B cell (primary cell): ENCODE results near the gene DPH3. TPM values are rescaled to one million over a fixed set of nuclear protein-coding genes. Genes with fewer than 3 reads are reported as not detected.

Experiments used
- ATAC-seq: fragments of 200-7000 bp; cut with Tn5 transposase; one replicate; pipeline ENCODE4 v1.10.0; 2021; ENCODE audit warnings: low read depth, mild to moderate bottlenecking, moderate number of reproducible peaks, moderate library complexity
- CTCF ChIA-PET: fragments of 350-600 bp; sonication (Branson Sonifier 250); formaldehyde crosslinking; loops from one replicate; lab custom pipeline; 2021; ENCODE audit warnings: antibody characterized with exemption, inconsistent platforms; lab: Charles Lee
- POLR2A ChIA-PET: fragments of 350-600 bp; sonication (Branson Sonifier 250); formaldehyde crosslinking; loops from one replicate; lab custom pipeline; 2021; ENCODE audit warnings: antibody characterized with exemption; lab: Charles Lee
- DNase-seq: peaks from one replicate; pipeline ENCODE4 v3.0.0; 2013
- H2AFZ ChIP-seq: 2 replicates; pipeline ENCODE4 v1.6.1; 2012; ENCODE audit warnings: mild to moderate bottlenecking, low read depth, low read length; ENCODE audit not compliant: insufficient read depth, poor library complexity, severe bottlenecking
- H3K27ac ChIP-seq, 2 donors: 1 replicate in 1 of 2; 2 replicates in 1 of 2; pipeline ENCODE4 v1.5.1; 2012 to 2013; ENCODE audit warnings: low read length in 2 of 2, mild to moderate bottlenecking in 2 of 2, moderate library complexity in 1 of 2
- H3K27me3 ChIP-seq, 4 experiments: fragments of 200-600 bp in 1 of 4; sonication (generic) in 1 of 4; replicated peaks in 1 of 4; 1 replicate in 2 of 4; 2 replicates in 2 of 4; pipeline versions ENCODE4 v1.6.1 to v1.7.0; 2013 to 2016; ENCODE audit warnings: low read length in 3 of 4, mild to moderate bottlenecking in 2 of 4, mixed read lengths in 1 of 4, moderate library complexity in 1 of 4; ENCODE audit not compliant: insufficient read depth in 4 of 4, control insufficient read depth in 3 of 4; ENCODE audit errors: control extremely low read depth in 1 of 4
- H3K36me3 ChIP-seq, 2 experiments: replicated peaks in 1 of 2; 1 replicate in 1 of 2; 2 replicates in 1 of 2; pipeline versions ENCODE4 v1.6.1 to v1.7.1; 2013; ENCODE audit warnings: low read length in 1 of 2; ENCODE audit not compliant: insufficient read depth in 2 of 2, control insufficient read depth in 1 of 2; ENCODE audit errors: control extremely low read depth in 1 of 2, extremely low read depth in 1 of 2
- H3K4me1 ChIP-seq, 2 donors: fragments of 200-600 bp in 1 of 2; sonication (generic) in 1 of 2; 1 replicate in 1 of 2; 2 replicates in 1 of 2; pipeline versions ENCODE4 v1.5.1 to v1.6.1; 2013 to 2017; ENCODE audit warnings: low read length in 2 of 2; ENCODE audit not compliant: control insufficient read depth in 2 of 2, insufficient read depth in 2 of 2
- H3K4me2 ChIP-seq: replicated peaks from 2 replicates; pipeline ENCODE3; 2012; ENCODE audit warnings: mild to moderate bottlenecking, low read depth, low read length; ENCODE audit not compliant: poor library complexity, severe bottlenecking
- H3K4me3 ChIP-seq, 5 experiments: fragments of 200-600 bp in 1 of 5; sonication (generic) in 1 of 5; 1 replicate in 3 of 5; 2 replicates in 2 of 5; pipeline versions ENCODE4 v1.5.1 to v1.7.0; 2011 to 2016; ENCODE audit warnings: low read length in 4 of 5, mild to moderate bottlenecking in 4 of 5, low read depth in 2 of 5, control low read depth in 1 of 5, moderate library complexity in 1 of 5; ENCODE audit not compliant: insufficient read depth in 1 of 5; ENCODE audit errors: control extremely low read depth in 1 of 5, extremely low read depth in 1 of 5
- H3K79me2 ChIP-seq: fragments of 200-600 bp; sonication (generic); one replicate; pipeline ENCODE4 v1.6.0; 2016; ENCODE audit warnings: low read length; ENCODE audit not compliant: control insufficient read depth, insufficient read depth
- H3K9ac ChIP-seq: fragments of 200-600 bp; sonication (generic); 2 replicates; pipeline ENCODE4 v1.6.1; 2017; ENCODE audit warnings: mild to moderate bottlenecking, low read length, moderate library complexity
- H3K9me3 ChIP-seq, 3 donors: one replicate each; pipeline versions ENCODE4 v1.6.1 to v1.7.1; 2013; ENCODE audit warnings: low read length in 2 of 3; ENCODE audit not compliant: control insufficient read depth in 2 of 3, insufficient read depth in 1 of 3; ENCODE audit errors: control extremely low read depth in 1 of 3
- H4K20me1 ChIP-seq: 2 replicates; pipeline ENCODE4 v1.6.0; 2012; ENCODE audit warnings: mild to moderate bottlenecking, low read length; ENCODE audit not compliant: insufficient read depth, control insufficient read depth, poor library complexity, severe bottlenecking
- H3K27ac Mint-ChIP-seq: one replicate; pipeline ENCODE4 v1.8.0; 2021; ENCODE audit warnings: mixed read lengths
- H3K27me3 Mint-ChIP-seq: one replicate; pipeline ENCODE4 v1.8.0; 2021; ENCODE audit warnings: mixed read lengths
- H3K4me1 Mint-ChIP-seq: one replicate; pipeline ENCODE4 v1.8.0; 2021; ENCODE audit warnings: mixed read lengths
- H3K4me3 Mint-ChIP-seq: one replicate; pipeline ENCODE4 v1.8.0; 2021; ENCODE audit warnings: mixed read lengths
- H3K9me3 Mint-ChIP-seq: one replicate; pipeline ENCODE4 v1.8.0; 2022; ENCODE audit warnings: mixed read lengths; ENCODE audit not compliant: insufficient read depth
- EZH2 ChIP-seq: IDR thresholded peaks from 2 replicates; pipeline ENCODE4 v1.6.1; 2012; ENCODE audit warnings: borderline replicate concordance, low read depth, mild to moderate bottlenecking, moderate library complexity, low read length; ENCODE audit not compliant: insufficient read depth, poor library complexity, severe bottlenecking
- WGBS: methylation state at CpG from one replicate; pipeline ENCODE4 v1.1.5; 2013; ENCODE audit warnings: missing lambda C conversion rate; ENCODE audit not compliant: insufficient coverage; 5-methylcytosine and 5-hydroxymethylcytosine counted together
- intact Hi-C: fragments of 100-400 bp; cut with micrococcal nuclease; formaldehyde crosslinking; loops from one replicate; pipeline ENCODE4 v1.10.0; 2022
- polyA plus RNA-seq: library from polyadenylated mRNA; depleted of rRNA; stranded (reverse); fragments of >200 nt; gene quantifications from 2 replicates; pipeline ENCODE4 v1.2.3, GENCODE V29; 2012
- total RNA-seq, 2 donors: library from RNA; stranded (reverse); fragments of 120-200 nt in 1 of 2; gene quantifications; 1 replicate in 1 of 2; 2 replicates in 1 of 2; pipeline versions ENCODE4 v1.2.3 to v1.2.4, GENCODE V29; 2013 to 2022
- TF ChIP-seq, protein P1 (sequence below): fragments of 200-600 bp; IDR thresholded peaks from one replicate; pipeline ENCODE4 v1.8.0; 2022; ENCODE audit warnings: antibody characterized with exemption, mild to moderate bottlenecking

The DPH3 gene
- total and polyA plus RNA-seq, 2 donors (not counting 1 experiment from before 2014, with no cell fraction given) = 7.4 to 12.9 TPM

GRCh38 chr3:16301507-16301906, 36.8 kb upstream of the DPH3 start:
- Histone ChIP-seq H2AFZ (no peak overlapping the region), H3K4me2 (peak overlapping the region; percentile 52), H3K79me2 (no peaks in the 10 kb centered on the region), H3K4me1 (peaks cover 32 to 35% of the 10 kb centered on the region in 2 donors), H3K9ac (peak overlapping the region; percentile 1), H3K27me3 (no peaks in the 10 kb centered on the region), H4K20me1 (no peaks in the 10 kb centered on the region), H3K36me3 (peaks cover 0 to 3% of the 10 kb centered on the region in 2 experiments), H3K9me3 (no peaks in the 10 kb centered on the region), H3K27ac (peak overlapping the region; percentile 14 to 22), H3K4me3 (no peak overlapping the region)
- Mint-ChIP-seq H3K27ac (peak overlapping the region; percentile 51), H3K9me3 (no peaks in the 10 kb centered on the region), H3K4me1 (peaks cover 48% of the 10 kb centered on the region), H3K4me3 (peak overlapping the region; percentile 24), H3K27me3 (no peaks in the 10 kb centered on the region)
- CTCF ChIA-PET = interaction anchor here (1.0 to 2.7 kb wide), 6 partner anchors 10 to 248 kb away, joined by 3 to 20 read pairs (median 4); no protein-coding TSS in a partner anchor
- no CpG with 5 or more reads among the region's 6 CpGs for WGBS
- intact Hi-C loops = no loop called here
- POLR2A ChIA-PET = interaction anchor here (1.0 kb wide), 1 partner anchor 211 kb away, joined by 6 read pairs; no protein-coding TSS in a partner anchor
- TF ChIP-seq EZH2 = no peak
- TF ChIP-seq, protein P1, sequence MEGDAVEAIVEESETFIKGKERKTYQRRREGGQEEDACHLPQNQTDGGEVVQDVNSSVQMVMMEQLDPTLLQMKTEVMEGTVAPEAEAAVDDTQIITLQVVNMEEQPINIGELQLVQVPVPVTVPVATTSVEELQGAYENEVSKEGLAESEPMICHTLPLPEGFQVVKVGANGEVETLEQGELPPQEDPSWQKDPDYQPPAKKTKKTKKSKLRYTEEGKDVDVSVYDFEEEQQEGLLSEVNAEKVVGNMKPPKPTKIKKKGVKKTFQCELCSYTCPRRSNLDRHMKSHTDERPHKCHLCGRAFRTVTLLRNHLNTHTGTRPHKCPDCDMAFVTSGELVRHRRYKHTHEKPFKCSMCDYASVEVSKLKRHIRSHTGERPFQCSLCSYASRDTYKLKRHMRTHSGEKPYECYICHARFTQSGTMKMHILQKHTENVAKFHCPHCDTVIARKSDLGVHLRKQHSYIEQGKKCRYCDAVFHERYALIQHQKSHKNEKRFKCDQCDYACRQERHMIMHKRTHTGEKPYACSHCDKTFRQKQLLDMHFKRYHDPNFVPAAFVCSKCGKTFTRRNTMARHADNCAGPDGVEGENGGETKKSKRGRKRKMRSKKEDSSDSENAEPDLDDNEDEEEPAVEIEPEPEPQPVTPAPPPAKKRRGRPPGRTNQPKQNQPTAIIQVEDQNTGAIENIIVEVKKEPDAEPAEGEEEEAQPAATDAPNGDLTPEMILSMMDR = no peak
- DNase-seq = no peak
- no peak for ATAC-seq

- H3K27ac ChIP-seq = peak overlapping the region; percentile 14 to 22
Observed at GRCh38 chr3:16300881-16301359, 36.2 kb upstream of the DPH3 start.

More at GRCh38 chr3:16300881-16301359, 36.2 kb upstream of the DPH3 start:
- Histone ChIP-seq H3K9ac (peak overlapping the region; percentile 1), H3K79me2 (no peaks in the 10 kb centered on the region), H3K36me3 (peaks cover 0 to 3% of the 10 kb centered on the region in 2 experiments), H3K4me1 (peaks cover 32 to 36% of the 10 kb centered on the region in 2 donors), H2AFZ (no peak overlapping the region), H3K4me2 (peak overlapping the region; percentile 52), H4K20me1 (no peaks in the 10 kb centered on the region), H3K4me3 (peak overlapping the region in 1 of 5 experiments; percentile 13), H3K9me3 (no peaks in the 10 kb centered on the region), H3K27me3 (no peaks in the 10 kb centered on the region)
- peak overlapping the region; percentile 80 for H3K27ac Mint-ChIP-seq
- TF ChIP-seq, protein P1 = no peak
- no peak for TF ChIP-seq EZH2
- H3K9me3 Mint-ChIP-seq = no peaks in the 10 kb centered on the region
- no CpG with 5 or more reads among the region's 2 CpGs for WGBS
- peak overlapping the region; percentile 77 for H3K4me3 Mint-ChIP-seq
- H3K27me3 Mint-ChIP-seq = no peaks in the 10 kb centered on the region
- DNase-seq = peak; percentile 49
- H3K4me1 Mint-ChIP-seq = peaks cover 49% of the 10 kb centered on the region
- ATAC-seq = peak; percentile 68
- intact Hi-C loops = no loop called here
- POLR2A ChIA-PET = interaction anchor here (1.0 kb wide), 1 partner anchor 212 kb away, joined by 6 read pairs; no protein-coding TSS in a partner anchor
- CTCF ChIA-PET = interaction anchor here (1.0 to 2.7 kb wide), 7 partner anchors 10 to 250 kb away, joined by 3 to 20 read pairs (median 3); no protein-coding TSS in a partner anchor
